ENCODE results near the gene CDON. TPM values are rescaled to one million over a fixed set of nuclear protein-coding genes. Genes with fewer than 3 reads are reported as not detected.

Gene CDON
- total and polyA plus RNA-seq, 2 donors (not counting 1 experiment from before 2014, with no cell fraction given), result 10.7 TPM

DNA sequence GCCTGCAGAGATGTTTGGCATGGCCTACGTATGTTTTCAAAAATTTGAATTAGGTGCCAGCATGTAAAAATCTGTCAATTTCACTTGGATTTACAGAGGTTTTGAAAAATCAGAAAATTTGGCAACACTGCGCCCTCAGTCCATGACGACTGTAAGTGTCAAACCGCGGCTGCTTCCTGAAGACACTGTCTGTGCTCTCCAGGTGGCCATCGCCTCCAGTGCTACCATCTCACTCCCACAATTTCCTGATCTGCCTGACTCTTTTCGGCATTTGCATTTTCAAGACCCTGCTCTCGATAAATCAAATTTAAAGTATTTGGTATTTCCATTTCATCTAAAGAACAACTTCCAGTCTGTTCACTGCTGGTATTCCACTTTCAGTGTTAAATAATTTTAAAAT, 82.2 kb downstream of the CDON start:
- no peaks in the 10 kb centered on the region for H3K79me2 ChIP-seq (ENCODE audit: control insufficient read depth, insufficient read depth, low read length)
- no peaks in the 10 kb centered on the region for H4K20me1 ChIP-seq (ENCODE audit: control insufficient read depth, extremely low read depth, insufficient read depth, low read length)
- no peak overlapping the region for H3K4me2 ChIP-seq (ENCODE audit: extremely low read depth, insufficient read depth, low read length)
- TF ChIP-seq EZH2 (IDR thresholded peaks at IDR 0.05; ENCODE audit: low read length, missing control alignments), result no peak
- TF ChIP-seq, protein P1, sequence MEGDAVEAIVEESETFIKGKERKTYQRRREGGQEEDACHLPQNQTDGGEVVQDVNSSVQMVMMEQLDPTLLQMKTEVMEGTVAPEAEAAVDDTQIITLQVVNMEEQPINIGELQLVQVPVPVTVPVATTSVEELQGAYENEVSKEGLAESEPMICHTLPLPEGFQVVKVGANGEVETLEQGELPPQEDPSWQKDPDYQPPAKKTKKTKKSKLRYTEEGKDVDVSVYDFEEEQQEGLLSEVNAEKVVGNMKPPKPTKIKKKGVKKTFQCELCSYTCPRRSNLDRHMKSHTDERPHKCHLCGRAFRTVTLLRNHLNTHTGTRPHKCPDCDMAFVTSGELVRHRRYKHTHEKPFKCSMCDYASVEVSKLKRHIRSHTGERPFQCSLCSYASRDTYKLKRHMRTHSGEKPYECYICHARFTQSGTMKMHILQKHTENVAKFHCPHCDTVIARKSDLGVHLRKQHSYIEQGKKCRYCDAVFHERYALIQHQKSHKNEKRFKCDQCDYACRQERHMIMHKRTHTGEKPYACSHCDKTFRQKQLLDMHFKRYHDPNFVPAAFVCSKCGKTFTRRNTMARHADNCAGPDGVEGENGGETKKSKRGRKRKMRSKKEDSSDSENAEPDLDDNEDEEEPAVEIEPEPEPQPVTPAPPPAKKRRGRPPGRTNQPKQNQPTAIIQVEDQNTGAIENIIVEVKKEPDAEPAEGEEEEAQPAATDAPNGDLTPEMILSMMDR (conservative IDR thresholded peaks at IDR 0.05 in 1 of 2, IDR thresholded peaks at IDR 0.05 in 1 of 2; ENCODE audit: low read depth in 1 of 2, low read length in 2 of 2), result no peak
- H3K9ac ChIP-seq (ENCODE audit: insufficient read depth, low read length), result no peak overlapping the region
- no peak for DNase-seq (ENCODE audit: low read depth in 2 of 2)
- no peaks in the 10 kb centered on the region for H3K9me3 ChIP-seq (ENCODE audit: control insufficient read depth, insufficient read depth, low read depth, low read length)
- no peak overlapping the region for H3K27ac ChIP-seq (ENCODE audit: insufficient read depth, low read length)
- no peaks in the 10 kb centered on the region for H3K36me3 ChIP-seq (ENCODE audit: control insufficient read depth, insufficient read depth, low read length)
- no peak overlapping the region for H3K4me3 ChIP-seq (replicated peaks in 1 of 4; ENCODE audit: control extremely low read depth in 1 of 4, insufficient read depth in 1 of 4, low read depth in 3 of 4, low read length in 4 of 4)
- no peaks in the 10 kb centered on the region for H3K4me1 ChIP-seq (ENCODE audit: control insufficient read depth, extremely low read depth, insufficient read depth, low read length)
- no peak overlapping the region for H2AFZ ChIP-seq (ENCODE audit: low read length)
- no peaks in the 10 kb centered on the region for H3K27me3 ChIP-seq (ENCODE audit: control insufficient read depth, insufficient read depth, low read length)

DNA sequence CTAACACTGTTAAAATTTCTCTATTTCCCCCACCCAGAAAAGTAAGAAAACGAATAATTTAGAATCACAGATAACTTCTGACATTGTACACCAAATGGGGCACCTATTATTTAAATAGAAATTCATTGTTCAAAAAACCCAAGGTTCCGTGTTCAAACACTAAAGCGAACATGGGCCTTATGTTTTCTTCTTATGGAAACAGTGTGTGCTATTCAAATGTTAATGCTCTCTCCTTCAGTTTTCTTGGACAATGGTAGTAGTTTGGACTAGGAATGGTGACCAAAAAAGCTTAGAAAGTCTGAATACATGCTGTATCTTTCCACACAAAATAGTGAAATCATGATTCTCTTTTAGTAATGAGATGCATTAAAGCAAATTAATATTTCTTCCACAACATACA, 83.2 kb downstream of the CDON start:
- no peak overlapping the region for H3K4me2 ChIP-seq (ENCODE audit: extremely low read depth, insufficient read depth, low read length)
- H3K9ac ChIP-seq (ENCODE audit: insufficient read depth, low read length), result no peak overlapping the region

DNA sequence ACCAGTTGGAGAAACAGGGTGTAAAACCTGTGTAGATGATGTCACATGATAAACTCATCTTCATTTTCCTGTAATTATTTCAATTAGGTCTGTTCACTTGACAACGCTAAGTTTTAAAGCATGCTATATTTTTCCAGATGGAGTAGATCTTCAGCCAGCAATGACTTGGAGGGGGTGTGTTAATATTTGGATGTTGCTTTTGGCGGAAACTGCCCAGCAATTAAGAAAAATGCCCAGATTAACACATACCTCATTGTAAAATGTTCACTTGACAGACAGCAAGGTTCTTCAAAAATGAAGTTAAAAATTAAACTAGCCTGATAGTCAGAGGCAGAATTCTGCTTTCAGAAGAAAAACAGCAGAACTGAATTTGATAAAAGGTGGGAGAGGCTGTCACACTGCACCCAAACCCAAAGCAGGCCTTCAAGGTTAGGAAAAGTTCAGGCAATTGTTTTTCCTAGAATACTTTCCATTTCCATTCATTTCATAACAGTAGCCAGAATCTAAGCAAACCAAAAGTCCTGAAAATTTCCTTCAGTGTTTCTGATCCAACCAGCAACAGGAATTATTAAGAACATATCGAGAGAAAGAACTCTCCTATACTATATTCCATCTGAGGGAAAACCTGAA, 83.8 kb downstream of the CDON start:
- no peaks in the 10 kb centered on the region for H3K36me3 ChIP-seq (ENCODE audit: control insufficient read depth, insufficient read depth, low read length)
- no peak overlapping the region for H3K4me3 ChIP-seq (replicated peaks in 1 of 4; ENCODE audit: control extremely low read depth in 1 of 4, insufficient read depth in 1 of 4, low read depth in 3 of 4, low read length in 4 of 4)
- H3K27ac ChIP-seq (ENCODE audit: insufficient read depth, low read length), result no peak overlapping the region
- DNase-seq (ENCODE audit: low read depth in 2 of 2), result no peak
- no peaks in the 10 kb centered on the region for H3K27me3 ChIP-seq (ENCODE audit: control insufficient read depth, insufficient read depth, low read length)
- H3K9me3 ChIP-seq (ENCODE audit: control insufficient read depth, insufficient read depth, low read depth, low read length), result no peaks in the 10 kb centered on the region
- H3K9ac ChIP-seq (ENCODE audit: insufficient read depth, low read length), result no peak overlapping the region
- H2AFZ ChIP-seq (ENCODE audit: low read length), result no peak overlapping the region
- no peak overlapping the region for H3K4me2 ChIP-seq (ENCODE audit: extremely low read depth, insufficient read depth, low read length)
- TF ChIP-seq, protein P1 (conservative IDR thresholded peaks at IDR 0.05 in 1 of 2, IDR thresholded peaks at IDR 0.05 in 1 of 2; ENCODE audit: low read depth in 1 of 2, low read length in 2 of 2), result no peak
- no peak for TF ChIP-seq EZH2 (IDR thresholded peaks at IDR 0.05; ENCODE audit: low read length, missing control alignments)
- H3K79me2 ChIP-seq (ENCODE audit: control insufficient read depth, insufficient read depth, low read length), result no peaks in the 10 kb centered on the region
- H3K4me1 ChIP-seq (ENCODE audit: control insufficient read depth, extremely low read depth, insufficient read depth, low read length), result no peaks in the 10 kb centered on the region
- H4K20me1 ChIP-seq (ENCODE audit: control insufficient read depth, extremely low read depth, insufficient read depth, low read length), result no peaks in the 10 kb centered on the region

More for the DNA sequence above, 83.2 kb downstream of the CDON start:
- Histone ChIP-seq H2AFZ (ENCODE audit: low read length) (no peak overlapping the region), H4K20me1 (ENCODE audit: control insufficient read depth, extremely low read depth, insufficient read depth, low read length) (no peaks in the 10 kb centered on the region), H3K27me3 (ENCODE audit: control insufficient read depth, insufficient read depth, low read length) (no peaks in the 10 kb centered on the region), H3K79me2 (ENCODE audit: control insufficient read depth, insufficient read depth, low read length) (no peaks in the 10 kb centered on the region), H3K4me3 (replicated peaks in 1 of 4; ENCODE audit: control extremely low read depth in 1 of 4, insufficient read depth in 1 of 4, low read depth in 3 of 4, low read length in 4 of 4) (no peak overlapping the region), H3K9me3 (ENCODE audit: control insufficient read depth, insufficient read depth, low read depth, low read length) (no peaks in the 10 kb centered on the region), H3K27ac (ENCODE audit: insufficient read depth, low read length) (no peak overlapping the region), H3K36me3 (ENCODE audit: control insufficient read depth, insufficient read depth, low read length) (no peaks in the 10 kb centered on the region), H3K4me1 (ENCODE audit: control insufficient read depth, extremely low read depth, insufficient read depth, low read length) (no peaks in the 10 kb centered on the region)
- TF ChIP-seq EZH2 (IDR thresholded peaks at IDR 0.05; ENCODE audit: low read length, missing control alignments), result no peak
- TF ChIP-seq, protein P1 (conservative IDR thresholded peaks at IDR 0.05 in 1 of 2, IDR thresholded peaks at IDR 0.05 in 1 of 2; ENCODE audit: low read depth in 1 of 2, low read length in 2 of 2), result no peak
- DNase-seq (ENCODE audit: low read depth in 2 of 2), result no peak
